ENCODE results near the gene DOK7.

Gene DOK7

DNA sequence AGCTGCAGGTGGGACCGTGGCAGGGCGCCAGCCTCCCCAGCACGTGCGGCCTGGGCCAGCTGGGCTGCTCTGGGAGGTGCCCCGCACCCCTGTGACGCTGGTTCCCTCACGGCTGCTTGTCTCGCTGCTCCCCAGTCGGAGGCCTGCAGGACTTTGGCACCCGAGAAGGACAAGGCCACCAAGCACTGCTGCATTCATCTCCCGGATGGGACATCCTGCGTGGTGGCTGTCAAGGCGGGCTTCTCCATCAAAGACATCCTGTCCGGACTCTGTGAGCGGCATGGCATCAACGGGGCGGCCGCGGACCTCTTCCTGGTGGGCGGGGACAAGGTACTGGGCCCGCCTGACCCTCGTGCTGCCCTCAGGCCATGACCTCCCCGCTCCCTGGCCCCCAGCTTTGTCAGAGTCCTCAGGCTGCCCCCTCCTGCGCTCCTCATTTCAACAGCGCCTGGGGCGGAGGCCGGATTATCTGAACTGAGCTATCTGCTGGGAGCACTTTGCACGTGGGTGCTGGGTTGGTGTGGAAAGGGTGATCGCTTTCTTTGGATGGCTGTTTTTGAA is 40.8 kb upstream of the DOK7 start:
- no peak for TF ChIP-seq CTCF (IDR thresholded peaks at IDR 0.05; ENCODE audit: low read depth, low read length, missing control alignments)
- no peak for DNase-seq (ENCODE audit: extremely low read depth, low read depth)
- H3K4me3 ChIP-seq (replicated peaks; ENCODE audit: low read depth, low read length): no peak overlapping the region

DNA sequence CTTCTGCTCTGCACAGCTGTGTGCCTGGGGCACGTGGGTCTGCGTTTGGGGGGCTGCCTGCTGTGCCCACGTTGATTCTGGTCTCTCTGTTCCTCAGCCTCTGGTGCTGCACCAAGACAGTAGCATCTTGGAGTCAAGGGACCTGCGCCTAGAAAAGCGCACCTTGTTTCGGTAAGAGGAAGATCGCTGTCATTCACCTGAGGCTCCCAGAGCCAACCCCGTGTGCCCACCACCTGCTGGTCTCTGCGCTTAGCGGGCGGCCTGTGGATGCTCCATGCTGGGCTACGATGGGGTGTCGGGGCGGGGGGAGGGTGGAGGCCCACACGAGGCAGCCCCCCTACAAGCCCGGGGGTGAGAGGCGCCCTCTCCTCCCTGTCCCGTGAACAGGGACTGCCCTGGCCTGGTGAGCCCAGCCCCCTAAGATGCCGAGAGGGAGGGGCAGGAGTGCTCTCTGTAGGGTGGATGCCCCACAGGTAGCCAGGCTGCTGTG is 40.3 kb upstream of the DOK7 start:
- TF ChIP-seq CTCF (IDR thresholded peaks at IDR 0.05; ENCODE audit: low read depth, low read length, missing control alignments): no peak
- DNase-seq (ENCODE audit: extremely low read depth, low read depth): no peak
- H3K4me3 ChIP-seq (replicated peaks; ENCODE audit: low read depth, low read length): no peak overlapping the region

DNA sequence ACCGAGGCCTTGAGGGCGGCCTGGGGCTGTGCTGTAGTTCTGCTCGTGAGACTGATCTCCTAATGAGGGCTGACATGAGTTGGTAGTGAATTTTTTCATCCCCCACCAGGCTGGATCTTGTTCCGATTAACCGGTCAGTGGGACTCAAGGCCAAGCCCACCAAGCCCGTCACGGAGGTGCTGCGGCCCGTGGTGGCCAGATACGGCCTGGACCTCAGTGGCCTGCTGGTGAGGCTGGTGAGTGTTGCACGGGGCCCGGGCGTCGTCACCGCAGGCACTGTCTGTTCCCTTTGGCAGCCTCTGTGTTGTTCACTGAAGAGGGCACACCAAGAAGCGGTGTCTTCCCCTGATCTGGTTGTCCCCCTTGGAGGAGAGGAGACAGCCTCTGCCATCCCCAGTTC is 39.7 kb upstream of the DOK7 start:
- no peak for DNase-seq (ENCODE audit: extremely low read depth, low read depth)
- H3K4me3 ChIP-seq (replicated peaks; ENCODE audit: low read depth, low read length): no peak overlapping the region
- no peak for TF ChIP-seq CTCF (IDR thresholded peaks at IDR 0.05; ENCODE audit: low read depth, low read length, missing control alignments)

GRCh38 chr4:3423952-3424351 is 39.2 kb upstream of the DOK7 start:
- no peak for DNase-seq (ENCODE audit: extremely low read depth, low read depth)
- TF ChIP-seq CTCF (IDR thresholded peaks at IDR 0.05; ENCODE audit: low read depth, low read length, missing control alignments): no peak
- H3K4me3 ChIP-seq (replicated peaks; ENCODE audit: low read depth, low read length): no peak overlapping the region

GRCh38 chr4:3424522-3425095 is 38.5 kb upstream of the DOK7 start:
- no peak for DNase-seq (ENCODE audit: extremely low read depth, low read depth)
- no peak overlapping the region for H3K4me3 ChIP-seq (replicated peaks; ENCODE audit: low read depth, low read length)
- no peak for TF ChIP-seq CTCF (IDR thresholded peaks at IDR 0.05; ENCODE audit: low read depth, low read length, missing control alignments)

DNA sequence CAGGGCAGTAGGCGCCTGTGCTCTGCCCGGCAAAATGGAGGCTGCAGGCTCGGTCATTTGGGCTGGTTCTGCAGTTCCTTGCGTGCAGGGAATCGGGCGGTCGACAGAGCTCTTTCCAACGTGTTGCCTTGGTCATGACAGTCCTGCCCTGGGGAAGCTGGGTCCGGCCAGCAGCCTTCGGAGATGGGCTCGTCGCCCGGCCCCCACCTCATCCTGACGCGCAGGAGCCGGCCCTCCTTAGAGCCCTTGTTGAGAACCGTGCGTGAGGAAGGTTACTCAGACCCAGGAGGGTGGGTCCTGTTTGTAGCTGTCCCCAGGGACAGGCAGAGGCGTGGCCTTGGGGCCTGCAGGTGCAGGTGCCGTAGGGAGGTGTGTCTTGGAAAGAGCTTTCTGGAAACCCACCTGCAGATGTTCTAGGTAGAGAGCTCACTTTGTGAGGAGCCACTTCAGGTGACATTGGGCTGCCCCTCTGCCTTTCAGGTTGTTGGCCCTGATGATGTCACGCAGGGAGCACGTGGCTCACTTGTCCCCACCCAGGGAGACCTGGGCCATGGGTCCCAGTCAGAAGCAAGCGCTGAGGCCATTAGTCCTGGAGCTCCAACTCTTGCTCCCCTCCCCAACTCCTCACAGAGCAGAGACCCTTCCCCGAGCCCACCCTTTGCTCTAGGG is 36.5 kb upstream of the DOK7 start:
- no peak for TF ChIP-seq CTCF (IDR thresholded peaks at IDR 0.05; ENCODE audit: low read depth, low read length, missing control alignments)
- no peak overlapping the region for H3K4me3 ChIP-seq (replicated peaks; ENCODE audit: low read depth, low read length)
- DNase-seq (ENCODE audit: extremely low read depth, low read depth): no peak

Measured in HFF-Myc (cell line).